HEK293T (cell line): Measurements from ENCODE around the gene NOS3.

ENCODE experiments used
- CTCF ChIA-PET: fragments of 350-600 bp; formaldehyde crosslinking; extraction: SDS; loops from one replicate; lab custom pipeline; 2021; ENCODE audit warnings: antibody characterized with exemption, inconsistent platforms; lab: Yijun Ruan, JAX
- POLR2A ChIA-PET: fragments of 350-600 bp; formaldehyde crosslinking; extraction: SDS; loops from one replicate; lab custom pipeline; 2020; ENCODE audit warnings: antibody characterized with exemption, inconsistent platforms; lab: Yijun Ruan, JAX
- DNase-seq: peaks from one replicate; pipeline ENCODE4 v3.0.0; 2012; ENCODE audit warnings: mixed read lengths; ENCODE audit errors: extremely low spot score
- ARNT ChIP-seq: fragments of 450-650 bp; IDR thresholded peaks from 2 replicates; pipeline ENCODE4 v1.6.1; 2017; ENCODE audit warnings: mild to moderate bottlenecking
- BHLHE40 ChIP-seq: fragments of 450-650 bp; IDR thresholded peaks from 2 replicates; pipeline ENCODE4 v1.6.1; 2016; ENCODE audit warnings: mild to moderate bottlenecking, moderate library complexity, borderline replicate concordance
- CTBP1 ChIP-seq: fragments of 450-650 bp; IDR thresholded peaks from 2 replicates; pipeline ENCODE4 v1.6.1; 2016; ENCODE audit warnings: borderline replicate concordance
- ELF4 ChIP-seq: fragments of 450-650 bp; IDR thresholded peaks from 2 replicates; pipeline ENCODE4 v1.6.1; 2017; ENCODE audit warnings: antibody characterized with exemption
- FOXA1 ChIP-seq: fragments of 450-650 bp; IDR thresholded peaks from 2 replicates; pipeline ENCODE4 v1.6.1; 2016; ENCODE audit warnings: mild to moderate bottlenecking
- FOXK2 ChIP-seq: fragments of 450-650 bp; IDR thresholded peaks from 2 replicates; pipeline ENCODE4 v1.6.1; 2016; ENCODE audit warnings: mild to moderate bottlenecking
- FOXM1 ChIP-seq: fragments of 450-650 bp; IDR thresholded peaks from 2 replicates; pipeline ENCODE4 v1.6.1; 2017; ENCODE audit warnings: mild to moderate bottlenecking, borderline replicate concordance
- HDGF ChIP-seq: fragments of 450-650 bp; IDR thresholded peaks from 2 replicates; pipeline ENCODE4 v1.6.1; 2017; ENCODE audit warnings: antibody characterized with exemption, borderline replicate concordance
- L3MBTL2 ChIP-seq: fragments of 450-650 bp; conservative IDR thresholded peaks from 2 replicates; pipeline ENCODE4 v1.6.1; 2016; ENCODE audit warnings: mild to moderate bottlenecking
- LEF1 ChIP-seq: fragments of 450-650 bp; IDR thresholded peaks from 2 replicates; pipeline ENCODE4 v1.6.1; 2017; ENCODE audit warnings: mild to moderate bottlenecking, borderline replicate concordance
- NFRKB ChIP-seq: fragments of 450-650 bp; IDR thresholded peaks from 2 replicates; pipeline ENCODE4 v1.6.1; 2016; ENCODE audit warnings: mild to moderate bottlenecking, moderate library complexity
- PKNOX1 ChIP-seq: fragments of 450-650 bp; IDR thresholded peaks from 2 replicates; pipeline ENCODE4 v1.6.1; 2016
- SP1 ChIP-seq: fragments of 450-650 bp; IDR thresholded peaks from 2 replicates; pipeline ENCODE4 v1.6.1; 2017
- SUZ12 ChIP-seq: fragments of 450-650 bp; IDR thresholded peaks from 2 replicates; pipeline ENCODE4 v1.6.1; 2016; ENCODE audit warnings: mild to moderate bottlenecking
- TARDBP ChIP-seq: fragments of 450-650 bp; IDR thresholded peaks from 2 replicates; pipeline ENCODE4 v1.6.1; 2016
- ZNF384 ChIP-seq: fragments of 450-650 bp; IDR thresholded peaks from 2 replicates; pipeline ENCODE4 v1.6.1; 2016

Gene NOS3

GRCh38 chr7:151013356-151013732 is 22.5 kb downstream of the NOS3 start:
- CTCF ChIA-PET = interaction anchor here (1.2 to 1.3 kb wide), 2 partner anchors 51 to 97 kb away, joined by 3 to 9 read pairs; no protein-coding TSS in a partner anchor
- no peak for DNase-seq
- POLR2A ChIA-PET = interaction anchor here (1.9 kb wide), 1 partner anchor 15 kb away, joined by 9 read pairs; the partner anchor contains the start of gene ABCB8
- TF ChIP-seq CTBP1 (no peak), LEF1 (no peak), PKNOX1 (no peak), FOXM1 (no peak), SUZ12 (no peak), ARNT (no peak), HDGF (no peak), SP1 (no peak), L3MBTL2 (no peak)

- POLR2A ChIA-PET = interaction anchor here (1.9 kb wide), 1 partner anchor 14 kb away, joined by 9 read pairs; the partner anchor contains the start of gene ABCB8
- TF ChIP-seq SUZ12 (no peak), HDGF (no peak), FOXA1 (no peak), LEF1 (no peak), BHLHE40 (no peak), PKNOX1 (no peak), CTBP1 (no peak), FOXM1 (no peak), NFRKB (no peak), ELF4 (no peak), TARDBP (no peak), ARNT (no peak)
- CTCF ChIA-PET = interaction anchor here (1.2 kb wide), 1 partner anchor 51 kb away, joined by 3 read pairs; no protein-coding TSS in a partner anchor
Measured at GRCh38 chr7:151013733-151014497, 23.1 kb downstream of the NOS3 start.

GRCh38 chr7:151014950-151015349 is 24.1 kb downstream of the NOS3 start:
- TF ChIP-seq TARDBP (no peak), ARNT (no peak), FOXA1 (no peak), CTBP1 (no peak), SP1 (no peak), LEF1 (no peak), FOXM1 (no peak), L3MBTL2 (no peak), PKNOX1 (no peak), HDGF (no peak), ZNF384 (no peak), NFRKB (no peak), ELF4 (no peak), SUZ12 (no peak), BHLHE40 (no peak)
- CTCF ChIA-PET = interaction anchor here (0.6 kb wide), 1 partner anchor 52 kb away, joined by 3 read pairs; no protein-coding TSS in a partner anchor
- no peak for DNase-seq

More at GRCh38 chr7:151013733-151014497, 23.1 kb downstream of the NOS3 start:
- no peak for DNase-seq

GRCh38 chr7:151015967-151016366 is 25.1 kb downstream of the NOS3 start:
- ChIA-PET CTCF (interaction anchor here (0.5 to 3.9 kb wide), 3 partner anchors 8 to 95 kb away, joined by 3 to 40 read pairs (median 40); partner anchors contain the start of gene ABCB8), POLR2A (interaction anchor here (1.0 kb wide), 1 partner anchor 43 kb away, joined by 3 read pairs; the partner anchor contains the start of gene SLC4A2)
- no peak for DNase-seq
- TF ChIP-seq SP1 (no peak), FOXM1 (no peak), FOXK2 (no peak), SUZ12 (no peak), LEF1 (no peak), L3MBTL2 (no peak), CTBP1 (no peak), ELF4 (no peak), FOXA1 (no peak), BHLHE40 (no peak), ZNF384 (no peak), NFRKB (no peak), ARNT (no peak), HDGF (no peak), PKNOX1 (no peak), TARDBP (no peak)

More at GRCh38 chr7:151014950-151015349, 24.1 kb downstream of the NOS3 start:
- POLR2A ChIA-PET = no interaction called here

GRCh38 chr7:151016505-151016904 is 25.7 kb downstream of the NOS3 start:
- no peak for TF ChIP-seq ARNT
- TF ChIP-seq SUZ12 = no peak
- no peak for TF ChIP-seq FOXA1
- no peak for TF ChIP-seq FOXK2
- TF ChIP-seq PKNOX1 = no peak
- TF ChIP-seq ELF4 = no peak
- TF ChIP-seq LEF1 = no peak
- no peak for TF ChIP-seq HDGF
- no peak for TF ChIP-seq CTBP1
- TF ChIP-seq ZNF384 = no peak
- no peak for TF ChIP-seq NFRKB
- TF ChIP-seq FOXM1 = no peak
- no peak for TF ChIP-seq BHLHE40
- no peak for TF ChIP-seq TARDBP
- TF ChIP-seq SP1 = no peak
- TF ChIP-seq L3MBTL2 = no peak
- ChIA-PET POLR2A (interaction anchor here (1.0 kb wide), 1 partner anchor 43 kb away, joined by 3 read pairs; the partner anchor contains the start of gene SLC4A2), CTCF (interaction anchor here (0.5 to 3.9 kb wide), 3 partner anchors 9 to 94 kb away, joined by 3 to 40 read pairs (median 40); partner anchors contain the start of gene ABCB8)
- no peak for DNase-seq
